GM21717 (cell line): ENCODE data around the gene CFAP92.
A peak's percentile ranks its signal among the peaks of the same experiment; 100 is the strongest.
"Not testable (repeated sequence)": the region's sequence is repeated elsewhere in the genome, so short reads cannot be mapped to it uniquely, and the experiment has no call there.

ENCODE experiments used
- ATAC-seq: cut with Tn5 transposase; IDR thresholded peaks from one replicate; pipeline ENCODE4 v1.9.1; 2021; ENCODE audit warnings: mild to moderate bottlenecking, moderate library complexity; ENCODE audit not compliant: unreplicated experiment

CFAP92 gene

DNA sequence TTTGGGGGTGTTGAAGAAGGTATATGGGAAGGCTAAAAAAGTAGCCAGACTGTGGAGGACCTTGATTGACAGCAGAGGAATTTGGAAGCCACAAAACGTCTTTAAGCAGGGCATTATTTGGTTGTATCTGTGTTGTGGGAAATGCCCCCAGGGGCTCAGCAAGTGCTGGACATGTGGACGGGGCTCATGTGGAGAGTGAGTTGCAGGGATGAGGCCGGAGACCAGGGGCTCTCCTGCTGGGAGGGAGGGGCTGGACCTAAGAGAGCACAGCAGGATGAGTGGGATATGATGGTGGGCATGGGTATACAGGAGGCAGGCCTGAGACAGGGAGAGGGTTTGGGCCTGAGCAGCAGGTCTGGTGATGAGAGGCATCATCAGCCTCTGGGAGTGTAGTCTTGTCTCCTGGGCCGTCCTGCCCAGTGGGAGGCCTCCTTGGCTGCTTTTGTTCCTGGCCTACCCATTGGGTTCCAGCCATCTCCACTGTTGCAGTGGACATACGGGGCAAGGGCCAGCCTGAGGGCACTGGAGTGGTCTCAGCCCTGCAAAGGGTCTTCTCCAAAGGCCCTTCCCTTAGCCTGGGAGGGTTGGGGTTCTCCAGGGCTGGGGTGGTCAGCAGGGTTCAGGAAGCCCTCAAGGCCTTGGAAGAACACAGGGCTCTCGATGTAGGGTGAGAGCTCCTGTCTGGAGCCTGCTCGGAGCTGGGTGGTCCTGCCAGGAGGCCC lies 86.9 kb downstream of the CFAP92 start:
- no peak for ATAC-seq

DNA sequence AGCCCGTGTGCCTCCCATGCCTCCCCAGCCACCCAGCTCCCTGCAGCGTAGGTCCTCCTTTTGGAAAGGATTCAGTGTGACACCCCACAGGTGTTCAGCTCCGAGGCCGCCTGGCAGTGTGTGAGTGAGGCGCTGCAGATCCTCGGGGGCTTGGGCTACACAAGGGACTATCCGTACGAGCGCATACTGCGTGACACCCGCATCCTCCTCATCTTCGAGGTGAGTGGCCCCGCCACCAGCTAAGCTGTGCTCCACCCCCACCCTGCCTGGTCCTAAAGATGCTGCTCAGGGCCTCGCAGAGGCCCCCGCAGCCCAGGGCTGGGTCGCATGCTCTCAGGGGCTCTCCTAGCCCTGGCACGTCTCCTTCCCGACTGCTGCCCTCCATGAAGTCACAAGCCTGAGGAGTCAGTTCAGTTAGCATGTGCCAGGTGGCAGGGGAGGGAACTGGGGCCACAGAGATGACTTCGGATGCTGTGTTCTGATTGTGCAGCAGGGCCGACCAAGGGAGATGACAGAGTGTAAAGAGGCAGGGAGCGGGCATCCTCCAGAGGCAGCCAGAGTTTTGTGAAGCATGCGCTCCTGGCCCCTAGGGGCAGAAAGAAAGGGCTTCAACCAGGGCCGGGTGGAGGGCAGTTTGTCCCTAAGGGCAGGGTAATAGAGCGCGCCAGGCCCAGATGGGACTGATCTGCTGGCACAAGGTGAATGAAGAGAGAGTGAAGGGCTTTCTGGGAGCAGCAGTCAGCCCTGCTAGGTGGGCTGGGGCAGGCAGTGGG lies 87.7 kb downstream of the CFAP92 start:
- no peak for ATAC-seq

DNA sequence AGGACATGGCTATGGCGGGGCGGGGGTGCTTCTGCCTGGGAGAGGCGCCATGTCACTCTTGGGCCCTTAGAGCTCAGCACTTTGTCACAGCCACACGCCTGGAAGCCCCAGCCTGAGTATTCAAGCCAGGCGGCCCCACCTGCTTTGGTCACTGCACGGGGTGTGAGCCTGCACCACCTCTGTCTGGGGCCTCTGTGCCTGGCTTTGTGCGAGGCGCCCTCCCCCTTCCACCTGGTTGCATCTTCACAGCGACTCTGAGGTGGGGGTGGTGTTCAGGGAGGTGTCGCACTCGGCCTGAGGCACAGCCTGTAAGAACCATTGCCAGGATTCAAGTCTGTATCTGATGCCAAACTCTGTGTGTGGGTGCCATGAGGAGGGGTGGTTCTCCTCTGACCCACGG lies 90.4 kb downstream of the CFAP92 start:
- ATAC-seq, result no peak

- no peak for ATAC-seq
Observed at GRCh38 chr3:128902426-128902825, 91.5 kb downstream of the CFAP92 start.

- no peak for ATAC-seq
Observed at GRCh38 chr3:128895843-128896697, 97.8 kb downstream of the CFAP92 start.

GRCh38 chr3:128889139-128889894 lies 104.6 kb downstream of the CFAP92 start:
- no peak for ATAC-seq

- ATAC-seq, result no peak
Observed at GRCh38 chr3:128884992-128885391, 108.9 kb downstream of the CFAP92 start.

DNA sequence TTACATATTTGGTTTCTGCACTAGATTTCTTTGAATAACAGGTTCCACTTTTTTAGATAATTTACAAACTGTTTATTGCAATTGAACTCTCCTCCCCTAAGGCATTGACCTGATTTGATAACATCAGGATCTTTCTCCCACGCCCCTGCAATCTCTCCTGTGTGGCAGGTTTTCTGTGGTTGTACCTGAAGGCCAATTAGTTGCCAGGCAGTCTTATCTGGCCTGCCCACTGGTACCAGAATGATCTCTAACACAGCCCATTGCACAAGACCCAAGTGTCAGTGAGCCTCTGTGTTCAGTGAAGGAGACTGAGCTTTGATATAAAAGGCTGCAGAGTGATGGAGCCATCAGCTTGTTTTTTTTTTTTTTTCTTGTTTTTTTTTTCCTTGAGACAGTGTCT lies 111.2 kb downstream of the CFAP92 start:
- ATAC-seq, result no peak

DNA sequence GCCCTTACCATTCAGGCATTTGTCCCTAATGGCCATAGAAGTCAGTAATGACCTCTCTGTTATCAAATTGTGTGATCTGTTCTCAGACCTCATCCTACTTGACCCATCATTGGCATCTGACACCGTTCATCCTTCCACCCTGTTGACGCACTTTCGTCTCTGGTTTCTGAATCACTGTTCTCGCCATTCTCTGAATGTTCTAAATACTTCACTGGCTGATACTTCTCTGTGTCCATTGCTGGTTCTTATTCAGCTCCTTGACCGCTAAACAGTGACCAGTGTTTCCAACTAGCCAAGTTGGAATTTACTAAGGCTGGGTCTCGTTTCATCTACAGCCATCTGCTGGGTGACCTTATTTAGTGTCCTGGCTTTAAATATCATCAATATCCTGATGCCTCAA lies 112.3 kb downstream of the CFAP92 start:
- no peak for ATAC-seq

DNA sequence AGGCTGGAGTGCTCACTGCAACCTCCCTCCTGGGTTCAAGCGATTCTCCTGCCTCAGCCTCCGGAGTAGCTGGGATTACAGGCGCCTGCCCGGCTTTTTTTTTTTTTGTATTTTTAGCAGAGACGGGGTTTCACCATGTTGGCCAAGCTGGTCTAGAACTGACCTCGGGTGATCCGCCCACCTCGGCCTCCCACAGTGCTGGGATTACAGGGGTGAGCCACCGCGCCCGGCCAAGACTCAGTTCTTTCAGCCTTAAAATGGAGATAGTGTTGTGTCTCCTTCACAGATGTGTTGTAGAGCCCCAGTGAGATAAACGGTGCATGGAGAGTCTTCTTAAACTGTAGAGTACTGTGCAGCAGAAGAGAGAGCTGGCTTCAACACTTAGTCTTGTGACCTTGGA lies 113.4 kb downstream of the CFAP92 start:
- not testable (repeated sequence) for ATAC-seq

GRCh38 chr3:128879991-128880390 lies 113.9 kb downstream of the CFAP92 start:
- no peak for ATAC-seq

GRCh38 chr3:128879125-128879969 lies 114.5 kb downstream of the CFAP92 start, which contains the start of gene ACAD9:
ACAD9 (plus strand) TSS chr3:128879620; CDS start chr3:128879692, 72 bp downstream.
- peak; percentile 73 for ATAC-seq

DNA sequence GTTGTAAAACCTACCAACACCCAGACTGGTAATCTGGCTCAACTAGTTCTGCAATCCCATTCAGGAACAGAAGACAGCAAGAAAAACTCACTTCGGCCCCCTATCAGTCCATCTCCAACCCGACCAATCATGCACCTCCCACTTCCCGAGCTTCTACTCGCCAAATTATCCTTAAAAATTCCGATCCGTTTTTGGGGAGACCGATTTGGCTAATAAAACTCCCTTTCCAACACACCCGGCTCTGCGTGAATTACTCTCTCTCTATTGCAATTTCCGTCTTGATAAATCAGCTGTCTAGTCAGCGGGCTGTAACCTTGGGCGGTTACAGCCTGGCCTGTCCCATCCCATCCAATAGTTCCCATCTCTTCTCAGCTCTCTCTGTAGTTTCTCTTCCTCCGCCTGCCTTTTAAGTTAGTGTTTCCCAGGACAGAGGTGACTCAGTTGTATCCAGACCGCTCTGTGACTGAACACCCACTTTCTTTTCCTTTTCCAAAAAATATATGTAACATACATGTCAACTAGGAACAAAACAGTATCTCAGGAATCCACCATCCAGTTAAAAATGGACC lies 115.2 kb downstream of the CFAP92 start:
- ATAC-seq, result peak; percentile 8

GRCh38 chr3:128878011-128878457 lies 115.8 kb downstream of the CFAP92 start:
- ATAC-seq, result no peak

- no peak for ATAC-seq
Observed at GRCh38 chr3:128875556-128876120, 118.2 kb downstream of the CFAP92 start.

- ATAC-seq, result no peak
Observed at GRCh38 chr3:128874481-128875180, 119.2 kb downstream of the CFAP92 start.

DNA sequence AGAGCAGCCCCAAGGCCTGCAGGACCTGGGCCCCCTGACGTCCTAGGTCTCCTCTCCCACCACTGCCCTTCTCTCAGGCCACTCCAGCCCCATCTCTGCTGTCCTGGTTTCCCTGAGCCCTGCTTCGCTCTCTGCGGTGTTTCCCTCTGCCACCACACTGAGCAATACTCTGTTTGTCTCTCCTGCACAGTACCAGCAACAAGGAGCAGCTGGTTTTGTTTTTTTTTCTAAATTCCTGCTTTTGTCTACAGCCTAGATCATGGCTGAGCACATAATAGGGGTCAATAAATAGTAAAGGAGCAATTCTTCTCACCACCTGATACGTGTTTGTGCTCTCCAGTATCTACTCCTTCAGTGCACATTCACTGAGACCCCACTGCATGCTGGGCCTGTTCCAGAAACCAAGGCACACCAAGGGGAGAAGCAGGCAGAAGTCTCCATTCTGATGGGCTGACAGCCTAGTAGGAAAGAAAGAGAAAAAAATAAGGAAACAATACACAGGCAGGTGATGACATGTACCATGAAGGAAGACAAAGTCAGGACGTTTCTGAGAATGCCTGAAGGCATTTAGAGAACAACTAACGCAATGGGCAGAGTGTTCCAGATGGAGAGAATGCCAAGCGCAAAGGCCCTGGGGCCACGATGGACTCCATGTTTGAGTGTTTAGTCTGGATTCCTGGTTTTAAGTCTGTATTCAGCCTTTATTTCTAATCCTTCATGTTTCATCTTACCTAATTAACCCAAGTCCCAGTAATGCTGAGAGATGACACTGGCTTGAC lies 120.4 kb downstream of the CFAP92 start:
- ATAC-seq, result no peak

DNA sequence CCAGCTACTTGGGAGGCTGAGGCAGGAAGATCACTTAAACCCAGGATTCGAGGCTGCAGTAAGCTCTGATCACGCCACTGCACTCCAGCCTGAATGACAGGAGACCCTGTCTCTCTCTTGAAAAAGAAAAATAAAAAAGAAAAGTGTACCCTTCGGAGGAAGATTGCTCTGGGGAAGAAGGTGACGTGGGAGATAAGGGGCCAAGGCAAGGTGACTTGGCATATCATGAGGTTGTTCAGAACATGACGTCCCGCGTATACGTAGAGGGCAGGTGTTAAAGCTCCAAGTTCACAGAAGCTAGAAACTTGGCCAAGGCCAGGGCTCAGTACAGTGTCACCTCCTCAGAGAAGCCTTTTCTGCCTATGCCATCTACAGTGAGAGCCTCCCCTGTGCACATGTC lies 121.1 kb downstream of the CFAP92 start:
- ATAC-seq, result no peak
